Subcutaneous abdominal adipose tissue (tissue), 5 donors: Measurements from ENCODE around the gene MOXD1.

Source experiments
- H3K27ac ChIP-seq: one replicate; pipeline ENCODE4 v1.7.0; 2013; ENCODE audit warnings: low read depth, mild to moderate bottlenecking, inconsistent platforms, low read length, moderate library complexity
- H3K27me3 ChIP-seq, 5 donors: one replicate each; pipeline ENCODE4 v1.7.0; 2013; ENCODE audit warnings: low read length in 5 of 5, inconsistent platforms in 1 of 5; ENCODE audit not compliant: control insufficient read depth in 5 of 5, insufficient read depth in 4 of 5
- H3K36me3 ChIP-seq, 5 donors: one replicate each; pipeline ENCODE4 v1.7.0; 2013; ENCODE audit warnings: low read length in 5 of 5; ENCODE audit not compliant: control insufficient read depth in 5 of 5, insufficient read depth in 5 of 5
- H3K4me1 ChIP-seq, 5 donors: one replicate each; pipeline ENCODE4 v1.7.0; 2013; ENCODE audit warnings: low read length in 5 of 5, mild to moderate bottlenecking in 3 of 5, moderate library complexity in 1 of 5; ENCODE audit not compliant: control insufficient read depth in 5 of 5, insufficient read depth in 5 of 5
- H3K4me3 ChIP-seq, 5 donors: one replicate each; pipeline ENCODE4 v1.7.0; 2013; ENCODE audit warnings: low read length in 5 of 5, low read depth in 1 of 5
- H3K9ac ChIP-seq, 5 donors: one replicate each; pipeline ENCODE4 v1.7.0; 2013; ENCODE audit warnings: low read length in 5 of 5, mild to moderate bottlenecking in 4 of 5, moderate library complexity in 3 of 5
- H3K9me3 ChIP-seq, 5 donors: one replicate each; pipeline ENCODE4 v1.7.0; 2013; ENCODE audit warnings: low read length in 5 of 5; ENCODE audit not compliant: control insufficient read depth in 5 of 5
- donor health status: healthy.
- donor health status: healthy.
- donor health status: healthy.
- donor health status: healthy.
- donor health status: healthy.

Gene MOXD1

GRCh38 chr6:132289756-132290155 is 111.5 kb downstream of the MOXD1 start:
- no peaks in the 10 kb centered on the region for H3K9me3 ChIP-seq
- H3K27ac ChIP-seq = no peak overlapping the region
- no peaks in the 10 kb centered on the region for H3K36me3 ChIP-seq
- H3K4me1 ChIP-seq = peaks cover 0 to 8% (median 0%) of the 10 kb centered on the region in 5 donors
- no peak overlapping the region for H3K9ac ChIP-seq
- H3K4me3 ChIP-seq = no peak overlapping the region
- no peaks in the 10 kb centered on the region for H3K27me3 ChIP-seq

- Histone ChIP-seq H3K27ac (no peak overlapping the region), H3K36me3 (no peaks in the 10 kb centered on the region), H3K4me3 (no peak overlapping the region), H3K9ac (no peak overlapping the region), H3K4me1 (peaks cover 0 to 8% (median 0%) of the 10 kb centered on the region in 5 donors), H3K27me3 (no peaks in the 10 kb centered on the region), H3K9me3 (no peaks in the 10 kb centered on the region)
These were observed 114.2 kb downstream of the MOXD1 start for GRCh38 chr6:132287101-132287500.

GRCh38 chr6:132286298-132287019 is 114.8 kb downstream of the MOXD1 start:
- Histone ChIP-seq H3K9me3 (no peaks in the 10 kb centered on the region), H3K36me3 (no peaks in the 10 kb centered on the region), H3K27ac (no peak overlapping the region), H3K4me3 (no peak overlapping the region), H3K4me1 (peaks cover 0 to 8% (median 0%) of the 10 kb centered on the region in 5 donors), H3K9ac (no peak overlapping the region), H3K27me3 (no peaks in the 10 kb centered on the region)

GRCh38 chr6:132285004-132285780 is 116.1 kb downstream of the MOXD1 start:
- Histone ChIP-seq H3K4me1 (peaks cover 0 to 8% (median 0%) of the 10 kb centered on the region in 5 donors), H3K9me3 (no peaks in the 10 kb centered on the region), H3K36me3 (no peaks in the 10 kb centered on the region), H3K27me3 (no peaks in the 10 kb centered on the region), H3K4me3 (no peak overlapping the region), H3K9ac (no peak overlapping the region), H3K27ac (no peak overlapping the region)

- Histone ChIP-seq H3K36me3 (no peaks in the 10 kb centered on the region), H3K27ac (no peak overlapping the region), H3K27me3 (no peaks in the 10 kb centered on the region), H3K9me3 (no peaks in the 10 kb centered on the region), H3K9ac (no peak overlapping the region), H3K4me3 (no peak overlapping the region), H3K4me1 (peaks cover 0 to 2% (median under 1%) of the 10 kb centered on the region in 5 donors)
These were observed 118.6 kb downstream of the MOXD1 start for GRCh38 chr6:132282696-132283095.

- Histone ChIP-seq H3K27ac (no peak overlapping the region), H3K9ac (no peak overlapping the region), H3K27me3 (no peaks in the 10 kb centered on the region), H3K36me3 (no peaks in the 10 kb centered on the region), H3K9me3 (no peaks in the 10 kb centered on the region), H3K4me3 (no peak overlapping the region), H3K4me1 (peaks cover 0 to 8% (median 2%) of the 10 kb centered on the region in 5 donors)
These were observed 120.8 kb downstream of the MOXD1 start for GRCh38 chr6:132280436-132280835.

GRCh38 chr6:132279592-132280139 is 121.6 kb downstream of the MOXD1 start:
- H3K27ac ChIP-seq = no peak overlapping the region
- H3K4me3 ChIP-seq = peak overlapping the region; percentile 58 to 86 (median 72)
- H3K36me3 ChIP-seq = no peaks in the 10 kb centered on the region
- peaks cover 0 to 8% (median 2%) of the 10 kb centered on the region in 5 donors for H3K4me1 ChIP-seq
- peaks cover 0 to 2% (median 0%) of the 10 kb centered on the region in 5 donors for H3K27me3 ChIP-seq
- H3K9me3 ChIP-seq = no peaks in the 10 kb centered on the region
- H3K9ac ChIP-seq = peak overlapping the region in 1 of 5 donors; percentile 56

- no peak overlapping the region for H3K27ac ChIP-seq
- no peaks in the 10 kb centered on the region for H3K9me3 ChIP-seq
- H3K36me3 ChIP-seq = no peaks in the 10 kb centered on the region
- H3K4me3 ChIP-seq = no peak overlapping the region
- H3K27me3 ChIP-seq = peaks cover 0 to 3% (median 0%) of the 10 kb centered on the region in 5 donors
- H3K4me1 ChIP-seq = peaks cover 2 to 10% (median 7%) of the 10 kb centered on the region in 5 donors
- no peak overlapping the region for H3K9ac ChIP-seq
These were observed 126.0 kb downstream of the MOXD1 start for GRCh38 chr6:132275066-132275970.

- Histone ChIP-seq H3K27me3 (peaks cover 0 to 3% (median 0%) of the 10 kb centered on the region in 5 donors), H3K4me3 (no peak overlapping the region), H3K36me3 (no peaks in the 10 kb centered on the region), H3K9me3 (no peaks in the 10 kb centered on the region), H3K4me1 (peaks cover 2 to 10% (median 6%) of the 10 kb centered on the region in 5 donors), H3K27ac (no peak overlapping the region), H3K9ac (no peak overlapping the region)
These were observed 128.5 kb downstream of the MOXD1 start for GRCh38 chr6:132272776-132273175.
